ENCODE data around the gene FMNL2.
"Not testable (repeated sequence)": the region's sequence is repeated elsewhere in the genome, so short reads cannot be mapped to it uniquely, and the experiment has no call there.

The FMNL2 gene

DNA sequence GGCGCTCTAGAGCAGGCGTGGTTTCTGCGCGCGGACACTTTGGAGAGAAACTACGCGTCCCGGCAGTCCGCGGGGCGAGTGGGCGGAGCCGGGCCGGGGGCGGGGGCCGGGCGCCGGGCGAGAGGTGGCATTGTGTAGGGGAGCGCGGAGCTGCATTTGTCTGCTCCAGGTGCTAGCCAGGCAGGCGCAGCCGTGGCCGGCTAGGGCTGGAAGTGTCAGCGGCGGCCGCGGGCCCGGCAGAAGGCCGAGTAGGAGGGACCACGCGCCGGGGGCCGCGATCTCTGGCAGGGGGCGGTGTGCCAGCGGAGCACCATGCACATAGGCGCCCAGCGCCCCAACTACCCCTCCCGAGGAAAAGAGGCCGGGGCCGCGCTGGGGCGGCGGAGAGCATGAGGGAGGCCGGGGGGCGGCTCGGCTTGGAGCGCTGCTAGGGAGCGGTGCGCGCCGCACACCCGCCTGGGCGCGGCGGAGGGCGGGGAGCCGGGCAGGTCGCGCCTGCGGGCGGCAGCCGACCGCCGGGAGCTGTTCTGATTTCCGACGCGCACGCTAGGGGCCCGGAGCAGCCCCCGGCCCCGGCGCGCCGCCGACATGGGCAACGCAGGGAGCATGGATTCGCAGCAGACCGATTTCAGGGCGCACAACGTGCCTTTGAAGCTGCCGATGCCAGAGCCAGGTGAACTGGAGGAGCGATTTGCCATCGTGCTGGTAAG lies at the start of gene FMNL2:
Gene FMNL2, plus strand, starts transcription at position 159 of the 710 bp plus-strand sequence.
- DNase-seq (ENCODE audit: low read depth) = peak; percentile 55

DNA sequence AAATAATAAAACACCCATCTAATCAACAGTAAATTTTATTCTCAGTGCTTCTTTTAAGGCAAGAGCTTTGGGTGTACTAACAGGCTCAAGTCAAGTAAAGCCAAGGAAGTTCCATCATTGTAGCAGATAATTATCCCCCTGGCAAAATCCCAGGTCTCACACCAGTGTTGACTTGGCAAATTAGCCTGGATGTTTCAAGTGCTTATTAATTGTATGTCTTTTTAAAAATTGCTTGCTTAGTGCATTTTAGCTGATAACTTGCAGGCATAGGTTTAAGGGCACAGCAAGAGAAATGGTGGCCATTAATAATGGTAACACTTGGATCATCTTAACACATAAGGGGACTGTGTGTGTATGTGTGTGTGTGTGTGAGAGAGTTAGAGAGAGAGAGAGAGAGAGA lies 42.0 kb upstream of the FMNL2 start:
- no peak for DNase-seq (ENCODE audit: low read depth)

DNA sequence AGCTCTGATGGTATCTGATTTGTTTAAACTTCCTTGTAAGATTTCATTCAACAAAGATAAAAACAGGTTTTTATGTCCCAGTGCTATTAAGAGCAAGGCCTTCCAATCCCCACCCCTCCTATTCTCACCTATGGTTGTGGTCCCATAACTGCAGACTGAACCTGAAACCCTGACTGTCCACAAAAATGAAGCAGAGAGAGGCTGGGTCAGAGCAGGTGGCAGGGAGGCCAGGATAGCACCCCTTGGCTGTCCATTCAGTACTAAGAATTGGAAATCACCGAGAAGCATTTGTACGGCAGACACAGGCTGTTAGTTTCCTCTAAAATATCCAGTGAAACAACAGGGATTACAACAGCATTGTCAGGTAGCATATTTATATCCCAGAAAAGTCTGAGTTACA lies 37.3 kb upstream of the FMNL2 start:
- DNase-seq (ENCODE audit: low read depth) = no peak

DNA sequence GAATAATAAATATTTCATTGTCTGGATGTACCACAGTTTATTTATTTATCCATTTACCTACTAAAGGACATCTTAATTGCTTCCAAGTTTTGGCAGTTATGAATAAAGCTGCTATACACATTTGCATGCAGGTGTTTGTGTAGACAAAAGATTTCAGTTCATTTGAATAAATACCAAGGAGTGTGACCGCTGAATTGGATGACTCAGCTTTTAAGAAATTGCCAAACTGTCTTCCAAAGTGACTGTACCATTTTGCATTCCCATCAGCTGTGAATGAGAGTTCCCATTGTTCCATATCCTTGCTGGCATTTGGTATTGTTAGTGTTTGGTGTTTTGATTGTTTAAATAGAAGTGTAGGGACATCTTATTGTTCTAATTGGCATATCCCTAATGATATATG lies 36.2 kb upstream of the FMNL2 start:
- DNase-seq (ENCODE audit: low read depth) = no peak

DNA sequence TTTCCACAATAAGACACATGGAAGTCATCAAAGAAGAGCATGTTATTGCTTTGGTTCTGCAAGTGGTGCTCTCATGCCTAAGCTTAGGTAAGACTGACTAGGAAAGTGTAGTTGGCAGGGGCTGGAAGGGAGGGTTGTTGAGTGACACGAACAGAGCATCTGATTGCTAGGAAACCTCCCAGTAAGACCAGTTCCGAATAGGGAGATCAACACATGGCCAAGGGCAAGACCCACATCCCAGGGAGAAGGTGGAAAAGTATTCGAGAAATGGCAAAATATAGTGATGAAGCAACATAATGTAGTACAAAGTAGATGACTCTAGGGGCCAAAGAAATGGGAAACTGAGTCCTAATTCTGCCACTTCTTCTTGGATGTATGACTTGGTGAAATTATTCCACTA lies 33.8 kb upstream of the FMNL2 start:
- no peak for DNase-seq (ENCODE audit: low read depth)

DNA sequence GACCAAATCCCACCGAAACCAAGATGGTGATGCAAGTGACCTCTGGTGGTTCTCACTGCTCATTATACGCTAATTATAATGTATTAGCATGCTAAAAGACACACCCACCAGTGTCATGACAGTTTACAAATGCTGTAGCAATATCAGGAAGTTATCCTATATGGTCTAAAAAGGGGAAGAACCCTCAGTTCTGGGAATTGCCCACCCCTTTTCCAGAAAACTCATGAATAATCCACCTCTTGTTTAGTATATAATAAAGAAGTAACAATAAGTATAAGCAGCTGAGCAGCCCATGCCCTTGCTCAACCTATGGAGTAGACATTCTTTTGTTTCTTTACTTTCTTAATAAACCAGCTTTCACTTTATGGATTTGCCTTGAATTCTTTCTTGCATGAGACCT lies 31.0 kb upstream of the FMNL2 start:
- no peak for DNase-seq (ENCODE audit: low read depth)

DNA sequence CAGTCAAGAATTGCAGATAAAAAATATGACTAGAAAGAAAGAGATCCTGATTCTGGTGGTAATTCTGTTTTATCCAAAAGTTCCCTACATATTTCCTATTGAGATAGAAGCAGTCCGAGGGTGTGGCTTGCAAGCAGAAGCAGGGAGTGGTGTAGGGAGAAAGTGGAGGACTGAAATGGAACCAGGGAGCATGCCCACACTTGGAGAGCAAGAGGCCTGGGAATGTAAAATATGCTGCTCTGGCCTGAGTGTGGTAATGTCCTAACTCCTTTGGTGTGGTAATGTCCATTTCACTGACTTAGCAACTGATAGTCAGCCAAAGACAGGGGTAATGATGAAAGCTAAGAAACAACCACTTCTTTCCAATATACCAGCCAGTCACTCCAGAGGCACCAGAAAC lies 30.1 kb upstream of the FMNL2 start:
- DNase-seq (ENCODE audit: low read depth) = no peak

DNA sequence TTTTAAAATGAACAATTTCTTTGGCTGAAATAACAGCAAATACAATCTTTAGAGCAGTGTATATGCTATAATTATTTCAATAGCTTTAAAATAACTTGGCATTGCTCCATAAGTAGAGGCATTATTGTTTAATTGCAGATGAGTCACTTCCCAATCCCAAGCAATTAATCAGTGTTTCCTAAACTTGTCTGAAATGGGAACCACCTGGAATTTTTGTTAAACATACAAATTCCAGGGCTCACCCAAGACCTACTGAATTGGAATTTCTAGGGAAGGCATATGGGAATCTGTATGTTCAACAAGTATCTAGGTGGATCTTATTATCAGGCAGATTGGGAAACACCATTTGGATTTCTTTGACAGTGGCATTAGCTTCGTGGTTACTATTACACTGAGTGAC lies 27.1 kb upstream of the FMNL2 start:
- DNase-seq (ENCODE audit: low read depth) = no peak

DNA sequence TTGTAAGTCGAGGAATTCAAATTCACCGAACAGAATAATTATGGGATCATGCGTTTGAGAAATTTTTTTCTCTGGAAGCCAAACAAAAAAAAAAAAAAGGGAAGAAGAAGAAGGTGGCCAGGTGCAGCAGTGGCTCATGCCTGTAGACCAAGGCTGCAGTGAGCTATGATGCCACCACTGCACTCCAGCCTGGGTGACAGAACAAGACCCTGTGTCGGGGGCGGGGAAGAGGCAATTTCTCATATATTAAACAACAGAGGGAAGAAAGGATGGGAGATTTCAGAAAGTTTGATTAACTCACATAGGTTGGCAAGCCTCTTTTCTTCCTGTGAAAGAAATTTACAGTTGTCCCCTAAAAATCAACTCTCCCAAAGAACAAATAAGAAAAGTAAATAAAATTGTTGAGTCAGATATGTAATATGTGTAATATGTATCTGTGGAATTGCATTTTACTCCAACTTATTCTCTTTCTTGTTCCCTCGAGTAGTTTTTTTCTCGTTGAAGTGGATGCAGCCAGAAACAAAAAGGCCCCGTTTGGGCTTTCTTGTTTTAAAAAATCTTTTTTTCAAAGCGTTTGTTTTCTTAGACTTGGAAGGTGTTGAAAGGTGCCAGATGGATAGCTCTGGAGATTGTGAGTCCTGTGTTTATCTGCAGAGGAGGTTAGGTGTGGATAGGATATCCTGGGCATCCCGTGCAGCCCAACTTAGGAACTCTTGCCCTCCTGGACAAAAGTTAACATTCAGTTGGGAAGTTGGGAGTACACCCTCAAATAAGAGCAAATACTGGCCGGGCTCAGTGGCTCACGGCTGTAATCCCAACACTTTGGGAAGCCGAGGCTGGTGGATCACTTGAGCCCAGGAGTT lies 25.4 kb upstream of the FMNL2 start:
- no peak for DNase-seq (ENCODE audit: low read depth)

DNA sequence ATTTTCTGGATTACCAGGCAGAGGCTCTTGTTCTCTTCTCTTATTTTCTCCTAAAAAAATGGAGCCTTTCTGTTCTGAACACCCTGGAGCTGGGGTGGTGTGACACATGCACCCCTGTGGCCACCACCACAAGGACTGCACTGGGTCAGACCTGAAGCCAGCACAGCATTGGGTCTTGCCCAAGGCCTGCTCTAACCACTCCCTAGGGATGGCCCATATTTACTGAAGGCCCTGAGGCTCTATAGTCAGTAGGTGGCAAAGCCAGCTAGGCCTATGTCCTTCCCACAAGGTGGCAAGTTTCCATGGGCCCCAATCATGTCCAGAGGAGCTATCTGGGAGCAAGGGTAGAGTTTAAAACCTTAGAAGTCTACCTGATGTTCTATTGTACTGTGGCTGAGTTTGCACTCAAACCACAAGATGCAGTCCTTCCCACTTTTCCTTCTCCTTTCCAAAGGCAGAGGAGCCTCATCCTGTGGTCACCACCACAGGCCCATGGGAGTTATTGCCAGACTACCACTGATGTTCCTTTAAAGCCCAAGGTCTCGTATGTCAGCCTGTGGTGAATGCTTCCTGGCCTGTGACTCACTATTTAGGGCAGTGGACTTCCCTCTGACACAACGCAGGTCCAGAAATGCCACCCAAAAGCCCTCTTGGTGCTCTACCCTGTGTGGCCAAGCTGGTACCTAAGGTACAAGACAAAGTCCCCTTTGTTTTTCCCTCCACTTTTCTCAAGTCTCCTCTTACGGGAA lies 15.0 kb upstream of the FMNL2 start:
- DNase-seq (ENCODE audit: low read depth) = no peak

DNA sequence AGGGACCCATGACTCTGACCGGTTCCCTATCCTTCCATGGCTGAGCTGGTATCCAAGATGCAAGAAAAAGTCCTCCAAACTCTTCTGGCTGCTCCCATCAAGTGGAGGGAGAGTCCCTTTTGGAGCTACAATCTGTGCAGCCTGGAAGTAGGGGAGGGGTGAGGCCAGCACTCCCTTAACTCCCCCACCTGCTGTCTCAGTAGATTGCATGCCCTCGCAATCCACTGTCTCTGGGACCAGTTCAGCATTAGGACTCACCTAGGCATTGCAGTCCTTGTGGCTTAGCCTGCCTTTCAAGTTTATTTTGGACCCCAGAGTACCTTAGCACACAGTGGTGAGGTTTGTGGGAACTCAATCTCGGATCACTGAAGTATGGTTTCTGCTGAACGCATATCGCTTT lies 14.2 kb upstream of the FMNL2 start:
- DNase-seq (ENCODE audit: low read depth) = no peak

DNA sequence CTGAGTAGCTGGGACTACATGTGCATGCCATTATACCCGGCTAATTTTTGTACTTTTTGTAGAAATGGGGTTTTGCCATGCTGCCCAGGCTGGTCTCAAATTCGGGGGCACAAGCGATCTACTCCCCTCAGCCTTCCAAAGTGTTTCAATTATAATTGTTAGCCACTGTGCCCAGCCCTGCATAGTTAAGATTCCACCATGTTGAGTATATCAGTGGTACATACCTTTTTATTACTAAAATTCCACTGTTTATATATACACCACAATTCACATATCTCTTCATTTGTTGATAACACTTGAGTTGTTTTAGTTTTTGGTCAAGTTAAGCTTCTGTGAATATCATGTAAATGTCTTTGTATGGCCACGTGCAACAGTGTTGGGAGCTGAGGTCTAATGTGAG lies 12.8 kb upstream of the FMNL2 start:
- no peak for DNase-seq (ENCODE audit: low read depth)

DNA sequence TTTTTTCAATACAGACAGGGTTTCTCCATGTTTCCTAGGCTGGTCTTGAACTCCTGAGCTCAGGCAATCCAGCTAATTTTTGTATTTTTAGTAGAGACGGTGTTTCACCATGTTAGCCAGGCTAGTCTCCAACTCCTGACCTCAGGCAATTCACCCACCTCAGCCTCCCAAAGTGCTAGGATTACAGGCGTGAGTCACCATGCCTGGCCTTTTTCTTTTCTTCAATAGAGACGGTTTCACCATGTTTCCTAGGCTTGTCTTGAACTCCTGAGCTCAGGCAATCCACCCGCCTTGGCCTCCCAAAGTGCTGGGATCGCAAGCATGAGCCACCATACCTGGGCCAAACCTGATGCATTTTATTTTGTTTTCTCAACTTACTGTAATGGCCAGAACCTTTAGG lies 9.8 kb upstream of the FMNL2 start:
- DNase-seq (ENCODE audit: low read depth) = not testable (repeated sequence)

DNA sequence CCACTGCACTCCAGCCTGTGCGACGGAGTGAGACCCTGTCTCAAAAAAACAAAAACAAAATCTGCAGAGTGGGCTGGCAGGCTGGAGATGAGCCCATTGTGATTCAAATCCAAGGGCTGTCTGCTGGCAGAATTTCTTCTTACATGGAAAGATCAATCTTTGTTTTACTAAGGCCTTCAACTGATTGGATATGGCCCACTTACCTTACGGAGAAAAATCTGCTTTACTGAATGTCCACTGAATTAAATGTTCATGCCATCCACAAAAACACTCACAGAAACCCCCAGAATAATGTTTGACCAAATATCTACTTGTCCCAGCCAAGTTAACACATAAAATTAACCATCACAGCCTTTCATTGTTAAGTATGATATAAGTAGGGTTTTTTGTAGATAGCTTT lies 8.3 kb upstream of the FMNL2 start:
- no peak for DNase-seq (ENCODE audit: low read depth)

DNA sequence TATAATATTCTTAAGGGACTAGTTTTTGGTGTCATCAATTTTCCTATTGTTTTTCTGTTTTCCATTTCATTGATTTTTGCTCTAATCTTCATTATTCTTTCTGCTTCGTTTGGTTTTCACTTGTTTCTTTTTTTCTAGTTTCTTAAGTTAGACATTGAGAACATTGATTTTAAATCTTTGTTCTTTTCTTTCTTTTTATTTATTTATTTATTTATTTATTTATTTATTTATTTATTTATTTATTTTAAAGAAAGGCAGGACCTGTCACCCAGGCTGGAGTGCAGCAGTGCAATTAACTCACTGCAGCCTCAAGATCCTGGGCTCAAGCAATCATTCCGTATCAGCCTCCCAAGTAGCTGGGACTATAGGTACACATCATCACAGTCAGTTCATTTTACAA lies 7.0 kb upstream of the FMNL2 start:
- DNase-seq (ENCODE audit: low read depth) = no peak

DNA sequence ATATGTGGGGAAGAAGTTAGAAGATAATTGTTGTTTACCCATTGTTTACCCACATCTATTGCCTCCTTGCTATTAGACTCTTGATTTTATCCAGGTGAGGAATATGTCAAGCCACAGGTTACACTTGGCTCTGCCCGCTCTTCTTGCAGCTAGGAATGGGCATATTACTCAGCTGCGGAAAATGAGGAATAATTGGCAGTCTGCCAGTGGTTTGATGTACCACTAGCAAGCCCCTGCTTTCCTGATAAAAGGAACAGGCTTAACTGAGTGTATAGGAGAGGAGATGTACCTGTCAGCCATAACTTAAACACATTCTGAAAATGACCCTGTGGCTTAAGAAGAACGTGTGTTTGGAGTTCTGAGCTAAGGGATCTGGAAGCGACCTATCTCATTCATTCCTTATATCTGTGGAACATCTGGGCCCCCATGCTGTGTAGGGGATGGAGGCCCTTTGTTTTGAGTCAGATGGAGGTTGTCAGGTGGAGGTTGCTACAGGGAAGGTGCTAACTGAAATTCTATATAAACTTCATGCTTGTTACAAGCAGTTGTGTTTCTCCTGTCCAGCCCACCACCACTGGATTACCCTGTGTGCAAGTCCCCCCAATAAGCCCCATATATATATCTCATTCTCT lies 4.6 kb upstream of the FMNL2 start:
- DNase-seq (ENCODE audit: low read depth) = no peak

DNA sequence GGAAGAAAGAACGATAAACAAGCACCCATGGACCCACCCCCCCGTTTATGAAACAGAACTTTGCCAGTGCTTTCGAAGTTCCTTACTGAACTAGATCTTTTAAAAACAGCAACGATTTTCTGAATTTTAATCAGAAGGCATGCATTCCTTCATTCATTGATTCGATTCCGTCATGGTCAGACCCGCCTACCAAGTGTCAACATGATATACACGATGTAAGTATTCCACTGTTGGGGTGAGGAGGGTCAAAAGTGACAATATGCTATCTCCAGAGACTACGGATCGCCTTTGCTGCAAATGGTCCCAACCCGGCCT lies 316 bp upstream of the FMNL2 start:
- DNase-seq (ENCODE audit: low read depth) = no peak

DNA sequence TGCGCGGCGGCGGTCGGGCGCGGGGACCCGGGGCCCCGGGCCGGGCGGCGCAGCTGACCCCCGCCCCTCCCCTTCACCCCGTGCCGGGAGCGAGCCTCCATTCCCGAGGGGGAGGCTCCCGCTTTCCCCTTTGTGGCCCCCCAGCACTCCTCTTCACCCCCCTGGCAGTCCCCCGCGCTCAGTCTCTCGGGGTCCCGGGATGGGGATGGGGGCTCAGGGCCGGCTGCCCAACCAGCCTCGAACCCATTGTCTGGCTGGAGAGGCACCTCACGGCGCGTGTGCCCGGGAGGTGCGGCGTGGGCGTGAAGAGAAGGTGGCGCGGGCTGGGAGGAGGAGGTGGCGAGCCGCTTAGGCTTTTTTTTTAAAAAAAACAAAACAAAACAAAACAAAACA lies 748 bp downstream of the FMNL2 start:
- no peak for DNase-seq (ENCODE audit: low read depth)

DNA sequence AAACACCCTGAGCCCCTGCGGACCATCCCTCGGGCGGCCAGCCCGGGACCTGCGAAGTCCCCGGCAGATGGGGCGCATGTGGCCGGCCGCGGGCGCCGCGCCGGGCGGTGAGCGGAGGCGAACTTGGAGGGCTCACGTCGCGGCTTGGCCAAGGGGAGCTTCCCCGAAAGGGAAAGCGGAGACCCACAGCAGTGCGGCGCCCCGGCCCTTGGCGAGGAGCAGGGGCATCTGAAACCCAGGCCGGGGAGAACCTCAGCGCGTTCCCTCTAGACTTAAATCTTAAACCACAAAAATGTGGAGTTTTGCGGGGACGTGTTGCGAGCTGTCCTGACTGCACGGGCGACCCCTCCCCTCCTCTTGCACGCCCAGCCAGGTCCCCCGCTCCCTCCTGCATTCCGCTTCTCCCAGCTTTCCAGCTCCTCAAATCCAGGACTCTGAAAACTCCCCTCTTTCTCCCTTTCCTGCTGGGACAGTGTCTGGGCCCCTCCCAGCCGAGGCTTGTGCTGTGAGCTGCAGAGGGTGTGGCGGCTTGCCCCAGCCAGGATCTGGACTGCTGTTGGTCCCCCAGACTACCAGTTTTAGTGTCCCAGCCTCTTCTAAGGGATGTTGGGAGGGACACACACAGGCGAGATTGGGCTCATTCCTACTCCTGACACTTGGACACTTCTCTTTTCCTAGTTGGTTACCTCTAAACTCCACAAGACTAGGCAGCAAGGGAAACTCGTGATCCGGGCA lies 1.3 kb downstream of the FMNL2 start:
- peak; percentile 29 for DNase-seq (ENCODE audit: low read depth)

DNA sequence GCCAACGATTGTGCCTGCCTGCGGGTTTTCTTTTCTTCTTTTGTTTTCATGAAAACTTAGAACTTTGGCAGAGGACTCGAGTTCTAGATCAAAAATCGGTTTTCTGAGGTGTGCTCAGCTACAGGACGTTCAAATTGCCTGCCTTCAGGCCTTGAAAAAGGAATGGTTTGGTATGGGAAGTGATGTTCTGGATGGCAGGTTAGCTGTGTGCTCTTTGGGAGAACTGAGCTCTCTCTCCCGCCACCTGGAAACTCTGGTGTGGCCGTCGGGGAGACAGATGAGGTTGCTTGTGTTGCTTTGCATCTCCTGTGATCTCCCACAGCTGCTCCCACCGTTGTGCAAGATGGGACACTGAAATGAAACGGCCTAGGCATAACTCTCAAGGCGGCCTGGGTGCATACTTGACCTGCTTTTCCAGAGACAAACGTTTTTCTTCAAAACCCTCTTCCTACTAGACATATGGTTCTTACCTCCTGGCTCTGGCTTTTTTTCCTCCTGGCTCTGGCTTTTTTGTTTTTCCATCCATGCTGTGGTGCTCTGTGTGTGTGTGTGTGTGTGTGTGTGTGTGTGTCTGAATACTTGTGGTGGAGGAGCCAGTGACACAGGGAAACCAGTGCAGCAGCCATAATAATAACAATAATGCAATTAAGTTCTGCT lies 2.0 kb downstream of the FMNL2 start:
- peak; percentile 14 for DNase-seq (ENCODE audit: low read depth)

DNA sequence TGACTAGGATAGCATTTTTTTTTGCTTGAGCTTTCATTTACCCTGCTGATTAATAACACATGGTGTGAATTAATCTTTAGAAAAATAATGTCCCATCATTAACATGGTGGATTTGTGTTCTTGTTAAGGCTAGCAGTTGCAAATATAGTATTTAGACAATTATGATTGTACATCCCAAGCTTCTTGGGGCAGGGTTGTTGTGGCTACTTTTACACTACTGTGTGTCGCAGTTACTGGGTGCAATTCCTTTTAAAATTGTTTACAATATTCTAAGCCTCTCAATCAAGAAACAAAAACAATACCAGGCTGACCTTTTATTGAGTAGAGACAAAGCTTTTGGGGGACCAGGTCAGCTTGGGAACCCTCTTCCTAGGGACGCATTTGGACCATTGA lies 2.5 kb downstream of the FMNL2 start:
- DNase-seq (ENCODE audit: low read depth) = no peak
